ENCODE data around the gene NAV2. TPM values are rescaled to one million over a fixed set of nuclear protein-coding genes. Genes with fewer than 3 reads are reported as not detected.

NAV2 gene
- total and polyA plus RNA-seq, 11 donors, result 7.6 to 46.5 (median 20.2) TPM

DNA sequence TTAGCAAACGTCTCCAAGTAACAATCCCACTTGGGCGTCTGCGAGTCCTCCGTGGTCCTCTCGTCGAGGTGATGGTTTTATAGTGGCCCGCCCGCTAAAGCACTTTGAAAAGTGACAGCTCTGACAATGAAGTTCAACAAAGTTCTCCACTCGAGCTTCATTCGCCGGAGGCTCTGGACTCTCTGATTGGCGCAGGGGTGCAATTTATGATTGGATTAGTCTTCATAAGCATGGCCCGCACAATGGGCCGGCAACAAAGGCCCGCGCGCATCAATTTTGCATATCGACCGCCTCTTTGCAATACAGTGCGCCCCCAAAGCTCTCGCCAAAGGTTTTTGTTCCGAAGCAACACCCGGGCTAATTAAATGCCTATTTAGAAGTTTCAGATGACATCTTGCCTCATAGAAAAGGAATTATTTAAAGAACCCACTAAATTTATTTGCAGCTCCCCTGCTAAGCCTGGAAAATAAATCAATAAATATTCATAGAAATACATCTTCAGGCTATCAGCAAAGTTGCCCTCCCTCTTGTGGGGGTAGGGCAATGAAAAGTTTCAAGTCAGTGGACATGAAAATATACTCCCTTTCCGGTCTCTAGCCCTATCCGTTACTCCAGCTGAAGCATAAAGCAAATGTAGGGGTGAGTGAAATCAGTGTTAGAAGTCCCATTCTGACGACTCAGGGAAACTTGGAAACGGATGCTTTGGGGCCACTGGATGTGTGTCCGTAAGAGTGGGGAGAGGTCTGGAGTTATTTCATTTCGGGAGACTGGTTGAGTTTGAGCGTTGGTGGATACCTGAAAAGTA, 448.0 kb downstream of the NAV2 start, which contains the start of gene DBX1:
TSS of gene DBX1 (minus strand) at position 51 of the 805 bp plus-strand sequence. CDS start 151 bp downstream, outside the sequence.
- no peak within 1 kb of the TSS for H3K27ac ChIP-seq
- no peak for DNase-seq
- WGBS, 4 donors, result 4 to 5% (median 5%) methylated on average over 30 of the region's 30 CpGs
- TF ChIP-seq POLR2A (IDR thresholded peaks at IDR 0.05), result no peak
- TF ChIP-seq, protein P1, sequence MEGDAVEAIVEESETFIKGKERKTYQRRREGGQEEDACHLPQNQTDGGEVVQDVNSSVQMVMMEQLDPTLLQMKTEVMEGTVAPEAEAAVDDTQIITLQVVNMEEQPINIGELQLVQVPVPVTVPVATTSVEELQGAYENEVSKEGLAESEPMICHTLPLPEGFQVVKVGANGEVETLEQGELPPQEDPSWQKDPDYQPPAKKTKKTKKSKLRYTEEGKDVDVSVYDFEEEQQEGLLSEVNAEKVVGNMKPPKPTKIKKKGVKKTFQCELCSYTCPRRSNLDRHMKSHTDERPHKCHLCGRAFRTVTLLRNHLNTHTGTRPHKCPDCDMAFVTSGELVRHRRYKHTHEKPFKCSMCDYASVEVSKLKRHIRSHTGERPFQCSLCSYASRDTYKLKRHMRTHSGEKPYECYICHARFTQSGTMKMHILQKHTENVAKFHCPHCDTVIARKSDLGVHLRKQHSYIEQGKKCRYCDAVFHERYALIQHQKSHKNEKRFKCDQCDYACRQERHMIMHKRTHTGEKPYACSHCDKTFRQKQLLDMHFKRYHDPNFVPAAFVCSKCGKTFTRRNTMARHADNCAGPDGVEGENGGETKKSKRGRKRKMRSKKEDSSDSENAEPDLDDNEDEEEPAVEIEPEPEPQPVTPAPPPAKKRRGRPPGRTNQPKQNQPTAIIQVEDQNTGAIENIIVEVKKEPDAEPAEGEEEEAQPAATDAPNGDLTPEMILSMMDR (IDR thresholded peaks at IDR 0.05), result no peak
- H3K9me3 ChIP-seq, result no peaks in the 10 kb centered on the region
- H3K27me3 ChIP-seq, result peaks cover 63 to 100% (median 98%) of the 10 kb centered on the region in 9 donors
- H3K4me3 ChIP-seq, result peak within 1 kb of the TSS in 1 of 12 donors; percentile 14
- H3K4me1 ChIP-seq, result peaks cover 0 to 42% (median 22%) of the 10 kb centered on the region in 12 donors
- intact Hi-C loops (cut with DNase I), result no loop called here
- ATAC-seq, result no peak
- no peaks in the 10 kb centered on the region for H3K36me3 ChIP-seq

- intact Hi-C loops (cut with DNase I), result no loop called here
- no peak for ATAC-seq
- H3K4me1 ChIP-seq, result peaks cover 0 to 37% (median 19%) of the 10 kb centered on the region in 12 donors
- H3K4me3 ChIP-seq, result no peak overlapping the region
- no peak for DNase-seq
- TF ChIP-seq, protein P1 (IDR thresholded peaks at IDR 0.05), result no peak
- TF ChIP-seq POLR2A (IDR thresholded peaks at IDR 0.05), result no peak
- 2 to 4% (median 3%) methylated on average over 28 to 29 of the region's 29 CpGs for WGBS, 4 donors
- H3K27ac ChIP-seq, result no peak overlapping the region
- H3K27me3 ChIP-seq, result peaks cover 56 to 100% (median 98%) of the 10 kb centered on the region in 9 donors
- no peaks in the 10 kb centered on the region for H3K36me3 ChIP-seq
- H3K9me3 ChIP-seq, result no peaks in the 10 kb centered on the region
Measured at GRCh38 chr11:20161230-20161918, 448.7 kb downstream of the NAV2 start.

DNA sequence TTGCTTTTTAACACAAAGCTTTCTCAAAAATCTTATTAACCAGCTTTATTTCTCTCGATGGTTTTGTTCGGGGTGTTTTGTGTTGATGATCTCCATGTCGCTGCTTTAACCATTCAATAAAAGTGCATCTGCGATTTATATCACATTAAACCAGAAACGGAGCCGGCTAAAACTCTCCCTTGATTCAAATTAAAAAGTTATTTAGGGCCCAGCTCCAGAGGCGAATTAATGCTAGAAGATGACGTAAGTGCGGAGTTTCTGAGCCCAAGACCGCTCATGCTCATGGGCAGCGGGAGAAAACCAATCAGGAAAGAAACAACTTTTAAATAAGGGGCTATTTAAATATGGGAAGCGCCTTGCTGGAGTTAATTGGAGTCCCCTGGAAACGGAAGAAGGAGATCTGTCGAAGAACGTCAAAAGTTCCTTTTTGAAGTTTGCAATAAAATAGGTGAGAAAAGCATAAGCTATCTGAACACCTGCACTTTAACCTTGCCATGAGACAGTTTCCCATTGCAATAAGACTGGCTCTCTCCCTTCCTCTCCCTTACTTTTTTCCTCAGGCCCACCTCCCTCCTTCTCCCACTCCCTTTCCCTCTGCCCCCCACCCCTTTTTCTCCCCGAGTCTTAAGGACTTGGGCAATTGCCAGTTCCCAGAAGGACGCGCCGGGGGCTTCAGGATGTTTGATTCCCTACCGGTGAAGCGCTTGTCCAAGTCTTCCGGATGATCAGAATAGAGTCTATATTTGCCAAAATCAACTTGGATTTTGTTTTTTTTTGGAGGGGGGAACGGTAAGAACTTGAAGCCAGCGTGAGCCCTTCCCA, 449.5 kb downstream of the NAV2 start:
- intact Hi-C loops (cut with DNase I), result no loop called here
- WGBS, 4 donors, result 2 to 4% (median 4%) methylated on average over 24 of the region's 24 CpGs
- H3K27me3 ChIP-seq, result peaks cover 50 to 100% (median 98%) of the 10 kb centered on the region in 9 donors
- H3K9me3 ChIP-seq, result no peaks in the 10 kb centered on the region
- ATAC-seq, result no peak
- TF ChIP-seq, protein P1 (IDR thresholded peaks at IDR 0.05), result no peak
- TF ChIP-seq POLR2A (IDR thresholded peaks at IDR 0.05), result no peak
- DNase-seq, result no peak
- no peak overlapping the region for H3K4me3 ChIP-seq
- H3K27ac ChIP-seq, result no peak overlapping the region
- H3K36me3 ChIP-seq, result no peaks in the 10 kb centered on the region
- H3K4me1 ChIP-seq, result peaks cover 0 to 29% (median 13%) of the 10 kb centered on the region in 12 donors
